Activated T-helper 1 cell treated with anti-CD3 and anti-CD28 coated beads, Interleukin-12 subunit alpha, Interleukin-12 subunit beta, Interleukin-2, Interleukin-4 antibody, amounts not matched to agents 30 ng/mL and 10 ng/mL and 1 ng/mL, durations not matched to agents 14 hours and 24 hours and 36 hours (primary cell): ENCODE results near the gene RANBP17. TPM values are rescaled to one million over a fixed set of nuclear protein-coding genes. Genes with fewer than 3 reads are reported as not detected.

Source experiments
- DNase-seq: peaks from one replicate; pipeline ENCODE4 v3.0.0; 2021; ENCODE audit warnings: low spot score
- H3K27ac Mint-ChIP-seq: one replicate; pipeline ENCODE4 v1.8.0; 2021; ENCODE audit warnings: mild to moderate bottlenecking, mixed read lengths
- H3K27me3 Mint-ChIP-seq: one replicate; pipeline ENCODE4 v1.8.0; 2022; ENCODE audit warnings: mild to moderate bottlenecking, moderate library complexity, mixed read lengths; ENCODE audit not compliant: insufficient read depth
- H3K36me3 Mint-ChIP-seq: one replicate; pipeline ENCODE4 v1.8.0; 2021; ENCODE audit warnings: low read depth, mixed read lengths
- H3K4me1 Mint-ChIP-seq: one replicate; pipeline ENCODE4 v1.8.0; 2021; ENCODE audit warnings: low read depth, mixed read lengths
- H3K4me3 Mint-ChIP-seq: one replicate; pipeline ENCODE4 v1.8.0; 2021; ENCODE audit warnings: mild to moderate bottlenecking, moderate library complexity, mixed read lengths
- H3K9me3 Mint-ChIP-seq: one replicate; pipeline ENCODE4 v1.8.0; 2021; ENCODE audit warnings: mixed read lengths
- intact Hi-C: fragments of 100-400 bp; cut with micrococcal nuclease; formaldehyde crosslinking; loops from one replicate; pipeline ENCODE4 v1.15.1; 2024
- total RNA-seq: library from RNA; stranded (reverse); gene quantifications from 2 replicates; pipeline ENCODE4 v1.2.3, GENCODE V29; 2022

The RANBP17 gene
- total RNA-seq, 1 donor from 2014 or later, result not detected

DNA sequence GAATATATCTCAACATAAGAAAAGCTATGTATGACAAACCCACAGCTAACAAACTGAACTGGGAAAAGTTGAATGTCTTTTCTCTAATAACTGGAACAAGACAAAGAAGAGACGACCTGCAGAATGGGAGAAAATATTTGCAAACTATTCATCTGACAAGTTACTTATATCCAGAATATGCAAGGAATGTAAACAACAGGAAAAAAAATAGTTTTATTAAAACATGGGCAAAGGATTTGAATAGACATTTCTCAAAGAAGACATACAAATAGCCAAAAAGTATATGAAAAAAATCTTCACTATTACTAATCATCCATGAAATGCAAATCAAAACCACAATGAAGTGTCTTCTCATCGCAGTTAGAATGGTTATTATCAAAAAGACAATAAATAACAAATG, 265.5 kb downstream of the RANBP17 start:
- intact Hi-C loops, result no loop called here
- Mint-ChIP-seq H3K4me1 (no peaks in the 10 kb centered on the region), H3K27me3 (no peaks in the 10 kb centered on the region), H3K27ac (no peak overlapping the region), H3K9me3 (no peaks in the 10 kb centered on the region), H3K36me3 (no peaks in the 10 kb centered on the region), H3K4me3 (no peak overlapping the region)
- DNase-seq, result no peak

DNA sequence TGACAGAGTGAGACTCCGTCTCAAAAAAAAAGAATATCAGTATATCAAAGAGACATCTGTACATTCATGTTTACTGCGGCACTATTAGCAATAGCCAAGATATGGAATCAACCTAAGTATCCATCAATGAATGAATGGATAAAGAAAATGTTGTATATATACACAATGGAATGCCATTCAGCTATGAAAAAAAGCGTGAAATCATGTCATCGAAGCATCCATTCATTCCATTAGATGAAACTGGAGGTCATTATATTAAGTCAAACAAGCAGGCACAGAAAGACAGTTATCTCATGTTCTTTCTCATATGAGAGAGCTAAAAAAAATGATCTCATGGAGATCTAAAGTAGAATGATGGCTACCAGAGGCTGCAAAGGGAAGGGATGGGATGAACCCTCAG, 266.3 kb downstream of the RANBP17 start:
- H3K27me3 Mint-ChIP-seq, result no peaks in the 10 kb centered on the region
- no peaks in the 10 kb centered on the region for H3K36me3 Mint-ChIP-seq
- no peak overlapping the region for H3K27ac Mint-ChIP-seq
- no peak overlapping the region for H3K4me3 Mint-ChIP-seq
- no peaks in the 10 kb centered on the region for H3K4me1 Mint-ChIP-seq
- no peaks in the 10 kb centered on the region for H3K9me3 Mint-ChIP-seq
- no peak for DNase-seq
- intact Hi-C loops, result no loop called here

DNA sequence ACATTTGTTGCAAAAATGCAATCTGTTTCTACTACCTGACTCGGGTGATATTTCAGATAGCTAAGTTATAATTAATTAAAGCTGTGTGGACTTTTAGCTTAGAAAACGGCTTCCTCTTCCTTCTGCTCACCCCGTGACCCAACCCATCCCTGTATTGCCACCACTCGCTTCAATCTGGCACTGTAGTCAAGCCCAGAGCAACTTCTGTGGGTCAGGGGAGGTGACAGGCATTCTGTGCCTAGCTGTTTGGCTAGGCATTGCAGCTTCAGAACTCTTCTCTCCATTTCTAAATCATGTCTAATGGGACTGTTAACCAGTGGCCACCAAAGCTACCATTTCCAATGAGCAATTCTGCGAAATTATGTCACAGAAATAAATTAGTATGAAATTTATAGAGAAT, 267.5 kb downstream of the RANBP17 start:
- Mint-ChIP-seq H3K27me3 (no peaks in the 10 kb centered on the region), H3K4me3 (no peak overlapping the region), H3K36me3 (no peaks in the 10 kb centered on the region), H3K4me1 (no peaks in the 10 kb centered on the region), H3K27ac (no peak overlapping the region), H3K9me3 (no peaks in the 10 kb centered on the region)
- no peak for DNase-seq
- intact Hi-C loops, result no loop called here

DNA sequence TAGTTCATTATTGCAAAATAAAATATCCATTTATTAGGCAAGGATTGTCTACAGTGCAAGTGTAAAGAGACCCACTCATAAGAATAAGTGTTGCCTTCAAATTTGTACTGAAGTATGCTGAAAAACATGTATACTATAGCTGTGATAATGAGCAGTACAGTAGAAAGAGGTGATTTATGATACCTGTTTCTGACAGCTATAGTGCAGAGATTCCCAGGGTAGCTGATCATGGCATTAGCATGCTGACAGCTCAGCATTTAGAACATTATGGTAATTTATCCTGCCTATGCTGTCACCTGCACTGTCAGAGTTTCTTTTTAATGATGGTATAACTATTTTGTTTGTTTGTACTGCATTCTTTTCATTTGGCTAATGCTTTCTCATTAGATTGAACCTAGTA, 269.7 kb downstream of the RANBP17 start:
- H3K9me3 Mint-ChIP-seq, result no peaks in the 10 kb centered on the region
- intact Hi-C loops, result no loop called here
- no peaks in the 10 kb centered on the region for H3K4me1 Mint-ChIP-seq
- H3K27me3 Mint-ChIP-seq, result no peaks in the 10 kb centered on the region
- no peak overlapping the region for H3K27ac Mint-ChIP-seq
- H3K4me3 Mint-ChIP-seq, result no peak overlapping the region
- no peaks in the 10 kb centered on the region for H3K36me3 Mint-ChIP-seq
- DNase-seq, result no peak

DNA sequence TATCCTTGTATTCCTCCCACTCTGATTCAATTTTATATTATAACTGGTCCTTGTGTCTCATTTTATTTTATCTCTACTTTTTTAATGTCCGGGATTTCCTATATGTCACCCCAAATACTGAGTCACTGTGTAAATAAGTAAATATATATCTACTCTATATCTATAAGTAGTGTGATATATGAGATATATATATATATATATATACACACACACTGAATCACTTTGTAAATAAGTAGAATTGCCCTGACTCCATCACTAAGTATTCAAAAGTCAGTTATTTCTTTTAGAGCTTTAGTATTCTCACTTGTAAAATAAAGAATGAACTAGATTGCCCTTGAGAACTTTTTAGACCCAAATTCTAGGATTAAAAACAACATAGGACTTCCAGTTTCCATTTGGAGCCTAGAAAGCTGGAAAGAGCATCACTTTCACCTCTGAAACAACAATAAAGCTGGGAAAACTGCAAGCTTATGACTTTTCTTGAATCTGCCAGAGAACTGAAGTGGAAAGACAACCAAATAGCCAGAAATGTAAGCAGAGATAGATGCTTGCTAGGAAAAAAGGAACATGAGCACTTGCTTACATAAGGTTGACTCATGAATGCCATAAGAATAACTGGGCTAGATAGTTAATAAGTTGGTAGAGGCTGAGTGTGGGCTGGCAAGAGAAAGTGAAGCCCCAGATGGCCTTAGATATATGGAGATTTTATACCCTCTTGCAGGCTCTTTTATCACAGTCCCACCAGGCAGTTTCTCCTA, 276.1 kb downstream of the RANBP17 start:
- Mint-ChIP-seq H3K4me3 (no peak overlapping the region), H3K27me3 (no peaks in the 10 kb centered on the region), H3K9me3 (no peaks in the 10 kb centered on the region), H3K36me3 (no peaks in the 10 kb centered on the region), H3K27ac (no peak overlapping the region), H3K4me1 (no peaks in the 10 kb centered on the region)
- no peak for DNase-seq
- intact Hi-C loops, result no loop called here

DNA sequence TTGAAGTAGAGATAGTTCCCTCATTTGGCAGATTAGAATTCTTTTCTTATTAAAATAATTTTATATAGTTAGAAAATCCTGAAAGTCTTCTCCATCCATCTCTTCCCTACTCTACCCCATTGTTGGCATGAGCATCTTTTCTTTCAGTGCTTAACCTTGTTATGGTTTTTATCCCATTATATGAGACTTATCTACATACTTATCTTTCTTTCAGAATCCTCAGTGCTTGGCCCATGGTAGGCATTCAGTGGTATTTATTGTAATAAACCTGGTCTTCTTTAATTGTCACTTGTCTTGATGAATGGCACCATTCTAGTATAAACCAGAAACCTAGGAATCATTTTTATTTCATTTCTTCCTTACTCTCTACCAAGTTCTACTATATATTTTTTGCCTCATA, 277.4 kb downstream of the RANBP17 start:
- Mint-ChIP-seq H3K4me1 (no peaks in the 10 kb centered on the region), H3K4me3 (no peak overlapping the region), H3K36me3 (no peaks in the 10 kb centered on the region), H3K9me3 (no peaks in the 10 kb centered on the region), H3K27ac (no peak overlapping the region), H3K27me3 (no peaks in the 10 kb centered on the region)
- DNase-seq, result no peak
- intact Hi-C loops, result no loop called here

DNA sequence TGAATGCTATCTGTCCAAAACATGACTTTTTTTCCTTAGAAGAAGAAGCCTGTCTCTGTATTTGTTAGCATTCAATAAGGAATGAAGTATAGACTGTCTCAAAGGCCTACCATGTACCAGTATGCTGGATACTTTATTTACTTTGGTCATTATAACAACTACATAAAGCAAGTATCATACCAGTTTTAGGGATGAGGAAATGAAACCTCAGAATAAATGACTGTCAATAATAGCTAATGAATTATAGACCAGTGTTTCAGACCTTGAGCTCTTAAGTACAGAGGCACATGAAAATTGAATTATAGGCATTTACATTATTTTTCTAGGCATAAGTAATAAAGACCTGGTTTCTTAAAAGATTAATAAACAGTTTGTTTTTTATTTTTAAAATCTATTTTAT, 280.8 kb downstream of the RANBP17 start:
- Mint-ChIP-seq H3K27me3 (no peaks in the 10 kb centered on the region), H3K9me3 (no peaks in the 10 kb centered on the region), H3K4me3 (no peak overlapping the region), H3K27ac (no peak overlapping the region), H3K4me1 (no peaks in the 10 kb centered on the region), H3K36me3 (no peaks in the 10 kb centered on the region)
- no peak for DNase-seq
- intact Hi-C loops, result no loop called here

DNA sequence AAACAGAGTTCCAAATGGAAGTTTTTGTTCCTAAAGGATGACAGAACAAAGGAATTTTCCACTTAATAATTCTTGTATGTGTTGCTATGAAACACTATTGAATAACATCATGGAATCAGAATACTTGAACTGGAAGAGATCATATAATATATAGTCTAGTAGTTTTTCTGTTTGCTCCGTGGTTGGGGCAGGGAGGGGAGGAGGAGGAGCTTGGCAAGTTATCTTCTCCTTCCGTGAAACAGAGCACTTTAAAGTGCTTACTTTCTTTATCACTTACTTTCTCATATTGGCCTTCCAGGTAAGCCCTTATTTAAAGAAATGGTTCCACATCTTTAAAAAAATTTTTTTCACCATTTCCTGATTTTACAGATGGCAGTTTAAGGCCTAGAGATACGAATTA, 281.4 kb downstream of the RANBP17 start:
- no peak for DNase-seq
- intact Hi-C loops, result no loop called here

DNA sequence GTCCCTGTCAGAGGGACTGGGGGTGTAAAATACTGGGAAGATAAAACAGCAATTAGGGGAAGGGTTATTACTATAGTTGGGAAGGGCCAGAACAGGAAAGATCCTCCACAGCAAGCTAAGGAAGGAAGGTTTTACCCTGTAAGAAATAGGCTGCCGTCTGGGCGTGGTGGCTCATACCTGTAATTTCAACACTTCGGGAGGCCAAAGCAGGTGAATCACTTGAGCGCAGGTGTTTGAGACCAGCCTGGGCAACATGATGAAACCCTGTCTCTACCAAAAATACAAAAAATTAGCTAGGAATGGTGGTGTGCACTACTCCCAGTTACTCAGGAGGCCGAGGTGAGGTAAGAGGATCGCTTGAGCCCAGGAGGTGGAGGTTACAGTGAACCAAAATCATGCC, 282.1 kb downstream of the RANBP17 start:
- intact Hi-C loops, result no loop called here
- DNase-seq, result no peak
- H3K9me3 Mint-ChIP-seq, result no peaks in the 10 kb centered on the region
- no peak overlapping the region for H3K4me3 Mint-ChIP-seq
- H3K27me3 Mint-ChIP-seq, result no peaks in the 10 kb centered on the region
- H3K27ac Mint-ChIP-seq, result no peak overlapping the region
- no peaks in the 10 kb centered on the region for H3K4me1 Mint-ChIP-seq
- H3K36me3 Mint-ChIP-seq, result no peaks in the 10 kb centered on the region

More for the DNA sequence above, 281.4 kb downstream of the RANBP17 start:
- no peak overlapping the region for H3K27ac Mint-ChIP-seq
- H3K4me3 Mint-ChIP-seq, result no peak overlapping the region
- no peaks in the 10 kb centered on the region for H3K9me3 Mint-ChIP-seq
- no peaks in the 10 kb centered on the region for H3K4me1 Mint-ChIP-seq
- H3K27me3 Mint-ChIP-seq, result no peaks in the 10 kb centered on the region
- H3K36me3 Mint-ChIP-seq, result no peaks in the 10 kb centered on the region

DNA sequence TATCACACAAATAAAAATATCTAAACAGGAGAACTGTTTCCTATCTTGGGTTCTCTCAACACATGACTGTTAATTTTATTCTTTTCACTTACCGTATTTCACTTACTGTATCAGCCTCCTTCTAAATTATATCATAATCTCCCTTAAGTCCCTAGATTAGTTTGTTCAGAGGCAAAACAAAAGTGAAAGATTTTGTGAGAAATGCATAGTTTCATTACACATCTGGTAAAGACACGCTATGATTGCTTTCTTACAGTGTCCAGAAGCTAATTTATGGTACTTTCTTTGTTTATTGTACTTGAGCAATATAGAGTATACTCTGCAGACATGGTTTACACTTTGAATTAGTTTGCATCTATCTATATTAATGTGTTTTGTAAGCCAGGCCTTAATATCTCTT, 287.5 kb downstream of the RANBP17 start:
- H3K9me3 Mint-ChIP-seq, result no peaks in the 10 kb centered on the region
- H3K4me1 Mint-ChIP-seq, result no peaks in the 10 kb centered on the region
- H3K36me3 Mint-ChIP-seq, result no peaks in the 10 kb centered on the region
- intact Hi-C loops, result no loop called here
- no peak for DNase-seq
- H3K4me3 Mint-ChIP-seq, result no peak overlapping the region
- no peaks in the 10 kb centered on the region for H3K27me3 Mint-ChIP-seq
- no peak overlapping the region for H3K27ac Mint-ChIP-seq

DNA sequence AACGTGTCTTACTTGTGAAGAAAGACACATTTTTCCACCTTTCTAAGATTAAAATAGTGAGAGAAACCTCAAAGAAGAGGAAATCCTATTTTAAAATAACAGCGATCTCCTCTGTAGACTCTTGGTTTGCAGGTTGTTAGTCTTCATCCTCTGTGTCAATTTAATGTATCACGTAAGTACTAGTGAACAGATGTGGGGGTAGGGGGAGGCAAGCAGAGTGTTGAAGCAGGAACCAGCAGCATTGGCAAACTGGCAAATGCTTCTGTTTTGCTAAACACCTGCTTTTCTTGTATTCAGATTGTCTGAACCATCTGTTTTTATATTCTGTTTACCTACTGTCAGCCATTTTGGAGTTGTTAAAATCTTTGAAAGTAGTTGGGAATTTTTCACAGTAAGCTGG, 288.0 kb downstream of the RANBP17 start:
- H3K4me1 Mint-ChIP-seq, result no peaks in the 10 kb centered on the region
- H3K36me3 Mint-ChIP-seq, result no peaks in the 10 kb centered on the region
- intact Hi-C loops, result no loop called here
- H3K4me3 Mint-ChIP-seq, result no peak overlapping the region
- no peak for DNase-seq
- H3K27me3 Mint-ChIP-seq, result no peaks in the 10 kb centered on the region
- no peaks in the 10 kb centered on the region for H3K9me3 Mint-ChIP-seq
- H3K27ac Mint-ChIP-seq, result no peak overlapping the region

DNA sequence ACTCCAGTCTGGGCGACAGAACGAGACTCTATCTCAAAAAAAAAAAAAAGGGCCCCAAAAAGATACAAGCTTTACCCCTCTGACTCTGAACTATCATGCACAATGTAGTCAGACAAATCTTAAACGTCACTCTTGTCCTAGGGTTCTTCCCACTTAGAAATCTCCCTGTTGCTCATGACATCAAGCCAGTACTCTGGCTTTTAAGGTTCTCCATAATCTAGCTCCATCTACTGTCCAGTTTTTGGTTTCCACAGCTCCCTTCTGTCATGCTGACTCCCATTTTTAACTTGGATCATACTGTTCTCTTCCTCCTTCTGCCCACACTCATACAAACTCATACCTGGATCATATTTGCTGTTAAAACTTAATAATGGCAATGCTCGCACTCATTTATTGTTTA, 290.6 kb downstream of the RANBP17 start:
- intact Hi-C loops, result no loop called here
- no peaks in the 10 kb centered on the region for H3K27me3 Mint-ChIP-seq
- DNase-seq, result no peak
- no peak overlapping the region for H3K4me3 Mint-ChIP-seq
- H3K27ac Mint-ChIP-seq, result no peak overlapping the region
- no peaks in the 10 kb centered on the region for H3K9me3 Mint-ChIP-seq
- H3K36me3 Mint-ChIP-seq, result no peaks in the 10 kb centered on the region
- H3K4me1 Mint-ChIP-seq, result no peaks in the 10 kb centered on the region

DNA sequence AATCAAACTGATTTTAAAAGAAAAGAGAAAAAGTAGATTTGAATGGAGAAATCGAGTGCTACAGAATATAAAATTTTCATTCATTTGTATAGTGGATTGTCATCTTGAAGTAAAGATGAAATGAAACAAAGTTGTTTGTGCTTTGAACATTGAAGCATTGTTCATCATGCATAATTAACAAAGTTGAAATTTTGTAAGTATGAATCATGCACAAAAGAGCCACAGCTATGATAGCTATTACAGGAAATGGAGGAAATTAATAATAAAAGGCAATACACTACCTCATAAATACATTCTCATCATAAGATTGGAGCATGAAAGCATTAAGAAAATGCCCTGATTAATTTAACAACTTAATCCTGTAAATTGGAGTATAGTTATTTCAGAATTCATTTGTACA, 293.8 kb downstream of the RANBP17 start:
- Mint-ChIP-seq H3K27ac (no peak overlapping the region), H3K27me3 (peaks cover 2% of the 10 kb centered on the region), H3K9me3 (no peaks in the 10 kb centered on the region), H3K4me3 (no peak overlapping the region), H3K4me1 (no peaks in the 10 kb centered on the region), H3K36me3 (no peaks in the 10 kb centered on the region)
- no peak for DNase-seq
- intact Hi-C loops, result no loop called here

DNA sequence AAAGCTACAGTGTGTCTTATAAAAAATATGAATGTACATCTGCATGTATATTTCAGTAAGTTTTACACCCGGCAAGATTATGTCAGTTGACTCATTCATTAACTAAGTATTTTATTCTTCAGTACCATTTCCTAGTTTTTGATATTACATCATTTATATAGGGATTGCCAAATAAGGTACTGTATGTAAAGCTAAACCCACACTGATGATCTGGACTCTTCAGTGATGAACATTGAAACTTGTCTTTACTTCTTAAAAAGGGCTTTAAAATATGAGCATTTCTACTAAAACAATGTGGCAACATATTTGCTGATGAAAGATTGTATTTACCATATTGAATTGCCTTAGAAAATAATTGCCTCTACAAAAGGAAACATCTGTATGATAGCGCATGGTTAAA, 295.5 kb downstream of the RANBP17 start:
- Mint-ChIP-seq H3K4me3 (no peak overlapping the region), H3K27ac (no peak overlapping the region), H3K36me3 (no peaks in the 10 kb centered on the region), H3K4me1 (no peaks in the 10 kb centered on the region), H3K9me3 (no peaks in the 10 kb centered on the region), H3K27me3 (peaks cover 2% of the 10 kb centered on the region)
- no peak for DNase-seq
- intact Hi-C loops, result no loop called here
